Ishikawa (cell line): ENCODE measurements around the gene UBALD1.

Source experiments
- EGR1 ChIP-seq: IDR thresholded peaks from 2 replicates; pipeline ENCODE4 v1.6.1; 2012
- EP300 ChIP-seq: IDR thresholded peaks from 2 replicates; pipeline ENCODE4 v1.6.1; 2012; ENCODE audit warnings: borderline replicate concordance
- MAX ChIP-seq: IDR thresholded peaks from 2 replicates; pipeline ENCODE4 v1.6.1; 2012
- TAF1 ChIP-seq: IDR thresholded peaks from 2 replicates; pipeline ENCODE4 v1.6.1; 2012; ENCODE audit warnings: low read depth, mild to moderate bottlenecking
- TEAD4 ChIP-seq: IDR thresholded peaks from 2 replicates; pipeline ENCODE4 v1.6.1; 2012
- ZBTB7A ChIP-seq: IDR thresholded peaks from 2 replicates; pipeline ENCODE4 v1.6.1; 2012; ENCODE audit warnings: low read depth
- TF ChIP-seq, protein P1 (sequence below): IDR thresholded peaks from 2 replicates; pipeline ENCODE4 v1.6.1; 2012; ENCODE audit warnings: low read depth, mild to moderate bottlenecking

DNA sequence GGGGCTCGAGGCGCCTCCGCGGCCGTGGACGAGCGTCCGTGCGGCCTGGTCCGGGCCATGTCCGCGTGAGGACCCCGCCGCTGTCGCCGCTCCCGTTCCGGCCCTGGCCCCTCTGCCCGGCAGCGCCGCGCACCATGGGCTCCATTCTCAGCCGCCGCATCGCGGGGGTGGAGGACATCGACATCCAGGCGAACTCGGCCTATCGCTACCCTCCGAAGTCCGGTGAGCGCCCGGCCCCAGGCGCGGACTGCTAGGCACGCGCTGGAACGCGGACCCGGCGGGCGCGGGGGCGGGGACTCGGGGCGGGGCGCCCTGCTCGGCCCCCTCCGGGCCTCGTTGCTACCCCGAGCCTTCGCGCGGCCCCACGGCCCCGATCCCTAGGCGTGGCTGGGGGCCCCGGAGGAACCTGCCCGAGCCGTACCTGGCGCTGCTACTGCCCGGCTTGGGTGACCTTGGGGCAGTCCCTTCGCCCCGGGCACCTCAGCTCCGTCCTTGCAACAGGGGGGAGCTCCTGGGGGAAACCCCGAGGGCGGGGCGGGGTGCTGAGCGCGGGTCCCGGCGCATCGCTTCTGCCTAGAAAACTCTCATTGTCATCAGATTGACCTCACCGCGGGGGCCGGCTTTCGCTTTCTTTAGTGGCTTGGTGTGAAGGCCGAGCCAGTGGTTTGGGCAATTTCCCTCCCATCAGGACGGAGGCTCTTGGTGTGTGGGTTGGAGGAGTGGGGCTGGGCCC lies 10.3 kb upstream of the UBALD1 start:
- TF ChIP-seq ZBTB7A (peak; percentile 42; the same call in 1 of the 2 replicates), TEAD4 (no peak), MAX (no peak; the same call in 1 of the 2 replicates), EGR1 (peak; percentile 39; the same call in 1 of the 2 replicates), EP300 (no peak), TAF1 (peak; percentile 58; the same call in 1 of the 2 replicates)
- TF ChIP-seq, protein P1, sequence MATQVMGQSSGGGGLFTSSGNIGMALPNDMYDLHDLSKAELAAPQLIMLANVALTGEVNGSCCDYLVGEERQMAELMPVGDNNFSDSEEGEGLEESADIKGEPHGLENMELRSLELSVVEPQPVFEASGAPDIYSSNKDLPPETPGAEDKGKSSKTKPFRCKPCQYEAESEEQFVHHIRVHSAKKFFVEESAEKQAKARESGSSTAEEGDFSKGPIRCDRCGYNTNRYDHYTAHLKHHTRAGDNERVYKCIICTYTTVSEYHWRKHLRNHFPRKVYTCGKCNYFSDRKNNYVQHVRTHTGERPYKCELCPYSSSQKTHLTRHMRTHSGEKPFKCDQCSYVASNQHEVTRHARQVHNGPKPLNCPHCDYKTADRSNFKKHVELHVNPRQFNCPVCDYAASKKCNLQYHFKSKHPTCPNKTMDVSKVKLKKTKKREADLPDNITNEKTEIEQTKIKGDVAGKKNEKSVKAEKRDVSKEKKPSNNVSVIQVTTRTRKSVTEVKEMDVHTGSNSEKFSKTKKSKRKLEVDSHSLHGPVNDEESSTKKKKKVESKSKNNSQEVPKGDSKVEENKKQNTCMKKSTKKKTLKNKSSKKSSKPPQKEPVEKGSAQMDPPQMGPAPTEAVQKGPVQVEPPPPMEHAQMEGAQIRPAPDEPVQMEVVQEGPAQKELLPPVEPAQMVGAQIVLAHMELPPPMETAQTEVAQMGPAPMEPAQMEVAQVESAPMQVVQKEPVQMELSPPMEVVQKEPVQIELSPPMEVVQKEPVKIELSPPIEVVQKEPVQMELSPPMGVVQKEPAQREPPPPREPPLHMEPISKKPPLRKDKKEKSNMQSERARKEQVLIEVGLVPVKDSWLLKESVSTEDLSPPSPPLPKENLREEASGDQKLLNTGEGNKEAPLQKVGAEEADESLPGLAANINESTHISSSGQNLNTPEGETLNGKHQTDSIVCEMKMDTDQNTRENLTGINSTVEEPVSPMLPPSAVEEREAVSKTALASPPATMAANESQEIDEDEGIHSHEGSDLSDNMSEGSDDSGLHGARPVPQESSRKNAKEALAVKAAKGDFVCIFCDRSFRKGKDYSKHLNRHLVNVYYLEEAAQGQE, result no peak
